Activated naive CD8-positive, alpha-beta T cell treated with anti-CD3 and anti-CD28 coated beads, Interleukin-2, amount 10 ng/mL, durations not matched to agents 7 days and 5 days (primary cell): ENCODE data around the gene ZNF592. TPM values are rescaled to one million over a fixed set of nuclear protein-coding genes. Genes with fewer than 3 reads are reported as not detected.
"Not testable (repeated sequence)": the region's sequence is repeated elsewhere in the genome, so short reads cannot be mapped to it uniquely, and the experiment has no call there.

ENCODE experiments used
- ATAC-seq: fragments of 150-1000 bp; cut with Tn5 transposase; one replicate; pipeline ENCODE4 v1.10.0; 2021; ENCODE audit warnings: low read depth, moderate library complexity
- POLR2A ChIA-PET: fragments of 350-600 bp; sonication (Branson Sonifier 250); formaldehyde crosslinking; loops from one replicate; lab custom pipeline; 2021; ENCODE audit warnings: antibody characterized with exemption; lab: Charles Lee
- DNase-seq: peaks from one replicate; pipeline ENCODE4 v3.0.0; 2021
- H3K27ac Mint-ChIP-seq: one replicate; pipeline ENCODE4 v1.8.0; 2022; ENCODE audit warnings: mild to moderate bottlenecking, mixed read lengths
- H3K27me3 Mint-ChIP-seq: one replicate; pipeline ENCODE4 v1.8.0; 2022; ENCODE audit warnings: mild to moderate bottlenecking, moderate library complexity, mixed read lengths
- H3K36me3 Mint-ChIP-seq: one replicate; pipeline ENCODE4 v1.8.0; 2021; ENCODE audit warnings: mild to moderate bottlenecking, mixed read lengths
- H3K4me1 Mint-ChIP-seq: one replicate; pipeline ENCODE4 v1.8.0; 2021; ENCODE audit warnings: mixed read lengths
- H3K4me3 Mint-ChIP-seq: one replicate; pipeline ENCODE4 v1.8.0; 2022; ENCODE audit warnings: mild to moderate bottlenecking, moderate library complexity, mixed read lengths
- H3K9me3 Mint-ChIP-seq: one replicate; pipeline ENCODE4 v1.8.0; 2021; ENCODE audit warnings: mixed read lengths
- total RNA-seq, 2 experiments: library from RNA; stranded (reverse); gene quantifications; one replicate each; pipeline ENCODE4 v1.2.3, GENCODE V29; 2021

The ZNF592 gene
- total RNA-seq, 2 experiments from 2014 or later: 35.6 TPM

GRCh38 chr15:84834969-84835368, 86.6 kb downstream of the ZNF592 start:
- POLR2A ChIA-PET: no interaction called here
- ATAC-seq (no peak), DNase-seq (no peak)
- Mint-ChIP-seq H3K27ac (no peak overlapping the region), H3K27me3 (peaks cover 20% of the 10 kb centered on the region), H3K36me3 (no peaks in the 10 kb centered on the region), H3K4me3 (no peak overlapping the region), H3K4me1 (no peaks in the 10 kb centered on the region), H3K9me3 (no peaks in the 10 kb centered on the region)

GRCh38 chr15:84835661-84836337, 87.4 kb downstream of the ZNF592 start:
- H3K36me3 Mint-ChIP-seq: no peaks in the 10 kb centered on the region
- POLR2A ChIA-PET: no interaction called here
- no peak overlapping the region for H3K27ac Mint-ChIP-seq
- DNase-seq (no peak), ATAC-seq (no peak)
- no peaks in the 10 kb centered on the region for H3K9me3 Mint-ChIP-seq
- no peaks in the 10 kb centered on the region for H3K4me1 Mint-ChIP-seq
- H3K27me3 Mint-ChIP-seq: peaks cover 18% of the 10 kb centered on the region
- H3K4me3 Mint-ChIP-seq: no peak overlapping the region

- H3K36me3 Mint-ChIP-seq: no peaks in the 10 kb centered on the region
- no peak for ATAC-seq
- DNase-seq: no peak
- H3K4me3 Mint-ChIP-seq: no peak overlapping the region
- H3K4me1 Mint-ChIP-seq: no peaks in the 10 kb centered on the region
- no peak overlapping the region for H3K27ac Mint-ChIP-seq
- peaks cover 12% of the 10 kb centered on the region for H3K27me3 Mint-ChIP-seq
- no peaks in the 10 kb centered on the region for H3K9me3 Mint-ChIP-seq
- POLR2A ChIA-PET: no interaction called here
Measured at GRCh38 chr15:84836844-84837243, 88.5 kb downstream of the ZNF592 start.

GRCh38 chr15:84839714-84840113, 91.3 kb downstream of the ZNF592 start:
- no peak for DNase-seq
- Mint-ChIP-seq H3K4me3 (no peak overlapping the region), H3K27me3 (no peaks in the 10 kb centered on the region), H3K4me1 (no peaks in the 10 kb centered on the region), H3K36me3 (no peaks in the 10 kb centered on the region), H3K9me3 (no peaks in the 10 kb centered on the region), H3K27ac (no peak overlapping the region)
- ATAC-seq: no peak
- POLR2A ChIA-PET: no interaction called here

- H3K4me3 Mint-ChIP-seq: no peak overlapping the region
Measured at GRCh38 chr15:84840255-84840654, 91.9 kb downstream of the ZNF592 start.

GRCh38 chr15:84840741-84841429, 92.5 kb downstream of the ZNF592 start:
- Mint-ChIP-seq H3K9me3 (no peaks in the 10 kb centered on the region), H3K4me3 (no peak overlapping the region), H3K27ac (no peak overlapping the region), H3K27me3 (no peaks in the 10 kb centered on the region), H3K4me1 (no peaks in the 10 kb centered on the region), H3K36me3 (no peaks in the 10 kb centered on the region)
- POLR2A ChIA-PET: no interaction called here
- no peak for DNase-seq
- no peak for ATAC-seq

More at GRCh38 chr15:84840255-84840654, 91.9 kb downstream of the ZNF592 start:
- no peak for DNase-seq
- Mint-ChIP-seq H3K27ac (no peak overlapping the region), H3K4me1 (no peaks in the 10 kb centered on the region), H3K36me3 (no peaks in the 10 kb centered on the region), H3K27me3 (no peaks in the 10 kb centered on the region), H3K9me3 (no peaks in the 10 kb centered on the region)
- ATAC-seq: no peak
- POLR2A ChIA-PET: no interaction called here

- POLR2A ChIA-PET: no interaction called here
- H3K4me1 Mint-ChIP-seq: no peaks in the 10 kb centered on the region
- peaks cover 8% of the 10 kb centered on the region for H3K9me3 Mint-ChIP-seq
- DNase-seq: no peak
- H3K36me3 Mint-ChIP-seq: peaks cover 3% of the 10 kb centered on the region
- no peaks in the 10 kb centered on the region for H3K27me3 Mint-ChIP-seq
- H3K27ac Mint-ChIP-seq: no peak overlapping the region
- ATAC-seq: no peak
- no peak overlapping the region for H3K4me3 Mint-ChIP-seq
Measured at GRCh38 chr15:84842781-84843180, 94.4 kb downstream of the ZNF592 start.

- DNase-seq: no peak
- no peak for ATAC-seq
- H3K4me1 Mint-ChIP-seq: no peaks in the 10 kb centered on the region
- H3K27me3 Mint-ChIP-seq: no peaks in the 10 kb centered on the region
- peaks cover 12% of the 10 kb centered on the region for H3K9me3 Mint-ChIP-seq
- H3K36me3 Mint-ChIP-seq: peaks cover 4% of the 10 kb centered on the region
- no peak overlapping the region for H3K4me3 Mint-ChIP-seq
- no peak overlapping the region for H3K27ac Mint-ChIP-seq
- POLR2A ChIA-PET: no interaction called here
Measured at GRCh38 chr15:84844964-84845363, 96.6 kb downstream of the ZNF592 start.

- H3K36me3 Mint-ChIP-seq, H3K27me3 Mint-ChIP-seq, H3K4me3 Mint-ChIP-seq, H3K4me1 Mint-ChIP-seq, H3K27ac Mint-ChIP-seq, ATAC-seq, POLR2A ChIA-PET: not testable (repeated sequence)
- peak; percentile 49 for DNase-seq
- H3K9me3 Mint-ChIP-seq: peaks cover 12% of the 10 kb centered on the region
Measured at GRCh38 chr15:84845631-84846030, 97.2 kb downstream of the ZNF592 start.

GRCh38 chr15:84846269-84846668, 97.9 kb downstream of the ZNF592 start:
- Mint-ChIP-seq H3K27ac (no peak overlapping the region), H3K4me1 (no peaks in the 10 kb centered on the region), H3K27me3 (no peaks in the 10 kb centered on the region), H3K9me3 (peaks cover 12% of the 10 kb centered on the region), H3K4me3 (no peak overlapping the region), H3K36me3 (peaks cover 4% of the 10 kb centered on the region)
- ATAC-seq (no peak), DNase-seq (no peak)
- POLR2A ChIA-PET: no interaction called here

- H3K4me1 Mint-ChIP-seq: no peaks in the 10 kb centered on the region
- no peaks in the 10 kb centered on the region for H3K27me3 Mint-ChIP-seq
- H3K36me3 Mint-ChIP-seq: peaks cover 4% of the 10 kb centered on the region
- H3K27ac Mint-ChIP-seq: no peak overlapping the region
- ATAC-seq: no peak
- DNase-seq: no peak
- peaks cover 12% of the 10 kb centered on the region for H3K9me3 Mint-ChIP-seq
- H3K4me3 Mint-ChIP-seq: no peak overlapping the region
- POLR2A ChIA-PET: no interaction called here
Measured at GRCh38 chr15:84847382-84847781, 99.0 kb downstream of the ZNF592 start.

- DNase-seq (no peak), ATAC-seq (no peak)
- Mint-ChIP-seq H3K4me1 (no peaks in the 10 kb centered on the region), H3K4me3 (no peak overlapping the region), H3K27ac (no peak overlapping the region), H3K27me3 (no peaks in the 10 kb centered on the region), H3K36me3 (peaks cover 2% of the 10 kb centered on the region), H3K9me3 (peaks cover 4% of the 10 kb centered on the region)
- POLR2A ChIA-PET: no interaction called here
Measured at GRCh38 chr15:84852212-84852611, 103.8 kb downstream of the ZNF592 start.

- no peak for ATAC-seq
- Mint-ChIP-seq H3K4me1 (no peaks in the 10 kb centered on the region), H3K27me3 (no peaks in the 10 kb centered on the region), H3K4me3 (no peak overlapping the region), H3K27ac (no peak overlapping the region), H3K9me3 (no peaks in the 10 kb centered on the region), H3K36me3 (no peaks in the 10 kb centered on the region)
- DNase-seq: no peak
- POLR2A ChIA-PET: no interaction called here
Measured at GRCh38 chr15:84855136-84855535, 106.7 kb downstream of the ZNF592 start.

- Mint-ChIP-seq H3K36me3 (no peaks in the 10 kb centered on the region), H3K27me3 (no peaks in the 10 kb centered on the region), H3K4me1 (no peaks in the 10 kb centered on the region), H3K9me3 (no peaks in the 10 kb centered on the region), H3K27ac (no peak overlapping the region), H3K4me3 (no peak overlapping the region)
- no peak for ATAC-seq
- POLR2A ChIA-PET: no interaction called here
- no peak for DNase-seq
Measured at GRCh38 chr15:84855765-84856164, 107.4 kb downstream of the ZNF592 start.
